ENCODE data around the gene CAPS2.
A peak's percentile ranks its signal among the peaks of the same experiment; 100 is the strongest.

Gene CAPS2

DNA sequence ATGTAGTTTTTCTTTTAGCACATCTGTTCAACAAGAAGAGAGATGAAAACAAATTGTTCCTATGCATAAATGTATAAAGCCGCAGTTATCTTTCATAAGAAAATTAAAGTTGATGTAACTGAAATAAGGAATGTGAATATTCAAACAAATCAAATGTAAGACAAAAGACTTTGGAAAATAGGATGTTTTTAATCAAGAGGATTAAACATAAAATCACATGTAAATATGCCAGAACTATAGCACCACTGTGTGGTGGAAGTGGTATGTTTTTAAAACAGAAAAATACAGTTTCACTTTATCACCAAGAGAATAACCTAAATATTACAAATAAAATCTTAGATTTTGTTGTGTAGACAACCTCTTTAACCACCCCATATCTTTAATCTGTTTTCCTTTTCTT lies 40.4 kb downstream of the CAPS2 start:
- no peaks in the 10 kb centered on the region for H3K9me2 ChIP-seq (ENCODE audit: low read depth, low read length)
- no peak overlapping the region for H3K27ac ChIP-seq (ENCODE audit: low read depth, low read length, poor library complexity, severe bottlenecking)
- no peaks in the 10 kb centered on the region for H4K20me1 ChIP-seq (ENCODE audit: insufficient read depth, low read length)
- H2AFZ ChIP-seq (ENCODE audit: low read length), result no peak overlapping the region
- no peaks in the 10 kb centered on the region for H3K4me1 ChIP-seq (ENCODE audit: insufficient read depth, low read length, severe bottlenecking)
- TF ChIP-seq EZH2 (IDR thresholded peaks at IDR 0.05; ENCODE audit: borderline replicate concordance, low read length), result no peak
- TF ChIP-seq, protein P1, sequence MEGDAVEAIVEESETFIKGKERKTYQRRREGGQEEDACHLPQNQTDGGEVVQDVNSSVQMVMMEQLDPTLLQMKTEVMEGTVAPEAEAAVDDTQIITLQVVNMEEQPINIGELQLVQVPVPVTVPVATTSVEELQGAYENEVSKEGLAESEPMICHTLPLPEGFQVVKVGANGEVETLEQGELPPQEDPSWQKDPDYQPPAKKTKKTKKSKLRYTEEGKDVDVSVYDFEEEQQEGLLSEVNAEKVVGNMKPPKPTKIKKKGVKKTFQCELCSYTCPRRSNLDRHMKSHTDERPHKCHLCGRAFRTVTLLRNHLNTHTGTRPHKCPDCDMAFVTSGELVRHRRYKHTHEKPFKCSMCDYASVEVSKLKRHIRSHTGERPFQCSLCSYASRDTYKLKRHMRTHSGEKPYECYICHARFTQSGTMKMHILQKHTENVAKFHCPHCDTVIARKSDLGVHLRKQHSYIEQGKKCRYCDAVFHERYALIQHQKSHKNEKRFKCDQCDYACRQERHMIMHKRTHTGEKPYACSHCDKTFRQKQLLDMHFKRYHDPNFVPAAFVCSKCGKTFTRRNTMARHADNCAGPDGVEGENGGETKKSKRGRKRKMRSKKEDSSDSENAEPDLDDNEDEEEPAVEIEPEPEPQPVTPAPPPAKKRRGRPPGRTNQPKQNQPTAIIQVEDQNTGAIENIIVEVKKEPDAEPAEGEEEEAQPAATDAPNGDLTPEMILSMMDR (IDR thresholded peaks at IDR 0.05; ENCODE audit: low read length), result peak; percentile 27; the same call in 1 of the 2 replicates
- H3K36me3 ChIP-seq (ENCODE audit: insufficient read depth, low read length), result no peaks in the 10 kb centered on the region
- H3K9ac ChIP-seq (ENCODE audit: low read length), result no peak overlapping the region
- H3K9me3 ChIP-seq (ENCODE audit: low read length), result no peaks in the 10 kb centered on the region
- no peaks in the 10 kb centered on the region for H3K27me3 ChIP-seq (ENCODE audit: insufficient read depth, low read length)
- no peak overlapping the region for H3K4me2 ChIP-seq (ENCODE audit: low read length)
- no peaks in the 10 kb centered on the region for H3K79me2 ChIP-seq (ENCODE audit: insufficient read depth, low read length)
- no peak overlapping the region for H3K4me3 ChIP-seq (ENCODE audit: low read depth, low read length, poor library complexity, severe bottlenecking)
- H3F3A ChIP-seq (ENCODE audit: insufficient read depth, low read length), result no peaks in the 10 kb centered on the region

DNA sequence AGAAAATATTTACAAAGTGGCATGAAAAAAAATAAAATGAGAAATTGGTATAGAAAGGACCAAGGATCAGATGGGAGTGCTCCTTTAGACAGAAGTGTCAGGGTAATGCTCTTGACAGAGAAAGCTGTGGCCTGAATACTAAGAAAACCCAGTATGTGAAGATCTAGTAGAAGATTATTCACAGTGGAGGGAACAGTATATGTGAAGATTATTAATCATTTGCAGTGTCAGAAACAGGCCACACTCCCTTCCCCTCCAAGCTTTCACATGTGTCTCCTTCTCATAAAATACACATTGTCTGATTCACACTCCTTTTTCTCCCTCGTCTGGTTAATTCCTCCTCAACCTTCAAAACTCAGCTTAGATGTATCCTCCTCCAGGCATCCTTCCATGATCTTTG lies 41.3 kb downstream of the CAPS2 start:
- H2AFZ ChIP-seq (ENCODE audit: low read length), result no peak overlapping the region
- TF ChIP-seq, protein P1 (IDR thresholded peaks at IDR 0.05; ENCODE audit: low read length), result no peak
- no peaks in the 10 kb centered on the region for H3F3A ChIP-seq (ENCODE audit: insufficient read depth, low read length)
- no peaks in the 10 kb centered on the region for H3K36me3 ChIP-seq (ENCODE audit: insufficient read depth, low read length)
- H3K9me3 ChIP-seq (ENCODE audit: low read length), result no peaks in the 10 kb centered on the region
- no peak overlapping the region for H3K4me2 ChIP-seq (ENCODE audit: low read length)
- H3K9me2 ChIP-seq (ENCODE audit: low read depth, low read length), result no peaks in the 10 kb centered on the region
- no peaks in the 10 kb centered on the region for H3K4me1 ChIP-seq (ENCODE audit: insufficient read depth, low read length, severe bottlenecking)
- H3K27me3 ChIP-seq (ENCODE audit: insufficient read depth, low read length), result no peaks in the 10 kb centered on the region
- H4K20me1 ChIP-seq (ENCODE audit: insufficient read depth, low read length), result no peaks in the 10 kb centered on the region
- H3K4me3 ChIP-seq (ENCODE audit: low read depth, low read length, poor library complexity, severe bottlenecking), result no peak overlapping the region
- H3K9ac ChIP-seq (ENCODE audit: low read length), result no peak overlapping the region
- no peak overlapping the region for H3K27ac ChIP-seq (ENCODE audit: low read depth, low read length, poor library complexity, severe bottlenecking)
- H3K79me2 ChIP-seq (ENCODE audit: insufficient read depth, low read length), result no peaks in the 10 kb centered on the region

DNA sequence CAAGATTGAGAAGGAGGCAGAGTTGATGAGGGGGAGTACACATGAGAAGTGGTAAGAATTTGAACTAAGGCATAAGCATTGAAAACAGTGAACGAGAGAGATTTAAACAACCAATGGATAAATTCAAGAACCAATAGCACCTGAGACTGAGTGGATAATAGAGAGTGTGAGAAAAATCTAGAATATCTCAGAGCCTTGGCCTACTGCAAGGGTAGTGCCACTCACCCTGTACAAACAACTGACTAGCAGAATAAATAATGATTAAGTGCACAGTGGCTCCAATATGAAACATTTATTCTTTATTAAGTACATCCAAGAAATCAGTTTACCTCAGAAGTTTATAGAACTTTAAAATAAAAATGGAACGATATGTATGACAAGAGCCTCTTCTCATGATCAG lies 54.4 kb downstream of the CAPS2 start:
- Histone ChIP-seq H3K9me3 (ENCODE audit: low read length) (no peaks in the 10 kb centered on the region), H3K4me2 (ENCODE audit: low read length) (no peak overlapping the region), H3K79me2 (ENCODE audit: insufficient read depth, low read length) (no peaks in the 10 kb centered on the region), H3K27me3 (ENCODE audit: insufficient read depth, low read length) (no peaks in the 10 kb centered on the region), H3F3A (ENCODE audit: insufficient read depth, low read length) (no peaks in the 10 kb centered on the region), H2AFZ (ENCODE audit: low read length) (no peak overlapping the region), H3K36me3 (ENCODE audit: insufficient read depth, low read length) (no peaks in the 10 kb centered on the region), H4K20me1 (ENCODE audit: insufficient read depth, low read length) (no peaks in the 10 kb centered on the region), H3K9ac (ENCODE audit: low read length) (no peak overlapping the region), H3K4me1 (ENCODE audit: insufficient read depth, low read length, severe bottlenecking) (no peaks in the 10 kb centered on the region), H3K27ac (ENCODE audit: low read depth, low read length, poor library complexity, severe bottlenecking) (no peak overlapping the region), H3K9me2 (ENCODE audit: low read depth, low read length) (no peaks in the 10 kb centered on the region), H3K4me3 (ENCODE audit: low read depth, low read length, poor library complexity, severe bottlenecking) (no peak overlapping the region)
- TF ChIP-seq, protein P1 (IDR thresholded peaks at IDR 0.05; ENCODE audit: low read length), result no peak
- no peak for TF ChIP-seq EZH2 (IDR thresholded peaks at IDR 0.05; ENCODE audit: borderline replicate concordance, low read length)

All from OCI-LY1 (cell line).